CD4-positive, CD25-positive, alpha-beta regulatory T cell (primary cell): ENCODE results near the gene DSCAM. TPM values are rescaled to one million over a fixed set of nuclear protein-coding genes. Genes with fewer than 3 reads are reported as not detected.

ENCODE experiments used
- ATAC-seq, 2 donors: fragments of 150-1000 bp; cut with Tn5 transposase; one replicate each; pipeline ENCODE4 v1.10.0; 2021; ENCODE audit warnings: low read depth in 2 of 2, moderate number of reproducible peaks in 2 of 2, moderate library complexity in 1 of 2
- DNase-seq, 3 donors: peaks; one replicate each; pipeline versions ENCODE4 v3.0.0 to v3.0.0-alpha.2; 2012 to 2022; ENCODE audit warnings: mixed read lengths in 1 of 3
- H3K27ac ChIP-seq: one replicate; pipeline ENCODE4 v1.7.0; 2013; ENCODE audit warnings: mild to moderate bottlenecking, low read length; ENCODE audit not compliant: insufficient read depth, poor library complexity, severe bottlenecking
- H3K27me3 ChIP-seq: one replicate; pipeline ENCODE4 v1.7.0; 2013; ENCODE audit warnings: low read length; ENCODE audit not compliant: control insufficient read depth, insufficient read depth
- H3K36me3 ChIP-seq: one replicate; pipeline ENCODE4 v1.7.0; 2013; ENCODE audit warnings: mild to moderate bottlenecking, low read length, moderate library complexity; ENCODE audit not compliant: control insufficient read depth, insufficient read depth
- H3K4me1 ChIP-seq: 2 replicates; pipeline ENCODE4 v1.7.0; 2013; ENCODE audit warnings: mild to moderate bottlenecking, low read length; ENCODE audit not compliant: insufficient read depth, control insufficient read depth, poor library complexity, severe bottlenecking
- H3K4me3 ChIP-seq: one replicate; pipeline ENCODE4 v1.7.0; 2013; ENCODE audit warnings: low read depth, mild to moderate bottlenecking, low read length, moderate library complexity
- H3K9me3 ChIP-seq, 2 experiments: 1 replicate in 1 of 2; 2 replicates in 1 of 2; pipeline ENCODE4 v1.7.0; 2013; ENCODE audit warnings: low read length in 2 of 2, mild to moderate bottlenecking in 1 of 2, moderate library complexity in 1 of 2; ENCODE audit not compliant: control insufficient read depth in 2 of 2
- H3K27ac Mint-ChIP-seq, 3 donors: one replicate each; pipeline ENCODE4 v1.8.0; 2020 to 2022; ENCODE audit warnings: mild to moderate bottlenecking in 3 of 3, mixed read lengths in 3 of 3, moderate library complexity in 2 of 3
- H3K27me3 Mint-ChIP-seq: one replicate; pipeline ENCODE4 v1.8.0; 2022; ENCODE audit warnings: mild to moderate bottlenecking, mixed read lengths
- H3K36me3 Mint-ChIP-seq: one replicate; pipeline ENCODE4 v1.8.0; 2020; ENCODE audit warnings: mixed read lengths
- H3K4me1 Mint-ChIP-seq, 4 donors: one replicate each; pipeline ENCODE4 v1.8.0; 2020 to 2022; ENCODE audit warnings: mixed read lengths in 4 of 4, mild to moderate bottlenecking in 1 of 4
- H3K4me3 Mint-ChIP-seq, 4 donors: one replicate each; pipeline ENCODE4 v1.8.0; 2020 to 2022; ENCODE audit warnings: mild to moderate bottlenecking in 4 of 4, mixed read lengths in 4 of 4, moderate library complexity in 3 of 4
- H3K9me3 Mint-ChIP-seq, 7 donors: one replicate each; pipeline ENCODE4 v1.8.0; 2020 to 2022; ENCODE audit warnings: mixed read lengths in 7 of 7, mild to moderate bottlenecking in 3 of 7, moderate library complexity in 2 of 7
- polyA plus RNA-seq, 4 donors: library from polyadenylated mRNA; unstranded; fragments of 300-500 nt; fragmentation: Illumina TruSeq; gene quantifications; one replicate each; pipeline ENCODE4 v1.2.3, GENCODE V29; 2021
- total RNA-seq: library from RNA; stranded (reverse); gene quantifications from one replicate; pipeline ENCODE4 v1.2.3, GENCODE V29; 2022

Gene DSCAM
- total and polyA plus RNA-seq, 5 donors from 2014 or later = not detected

DNA sequence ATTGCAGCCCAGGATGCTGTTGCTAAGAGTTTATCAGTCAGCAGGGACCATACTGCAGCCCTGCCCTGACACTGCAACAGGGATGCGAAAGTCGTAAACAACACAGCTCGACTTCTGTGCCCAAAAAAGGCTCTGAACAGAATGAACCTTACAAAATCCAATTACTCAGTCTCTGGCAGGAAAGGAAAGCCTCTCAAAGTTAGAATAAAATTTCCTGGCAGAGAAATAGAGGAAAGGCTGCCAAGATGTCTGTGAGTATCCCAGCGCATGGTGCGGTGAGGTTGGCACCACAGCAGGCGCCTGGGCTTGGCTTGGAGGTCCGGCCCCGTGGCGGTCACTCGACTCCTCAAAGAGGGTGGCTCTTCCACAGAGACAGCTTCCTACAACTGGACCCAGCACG lies 794.0 kb downstream of the DSCAM start:
- Mint-ChIP-seq H3K27me3 (no peaks in the 10 kb centered on the region), H3K27ac (no peak overlapping the region), H3K4me1 (no peaks in the 10 kb centered on the region), H3K9me3 (peaks cover 0 to 5% (median 0%) of the 10 kb centered on the region in 7 donors), H3K4me3 (no peak overlapping the region), H3K36me3 (no peaks in the 10 kb centered on the region)
- H3K4me3 ChIP-seq = no peak overlapping the region
- ATAC-seq = no peak
- H3K27me3 ChIP-seq = no peaks in the 10 kb centered on the region
- H3K4me1 ChIP-seq = no peaks in the 10 kb centered on the region
- DNase-seq = no peak
- H3K27ac ChIP-seq = no peak overlapping the region
- no peaks in the 10 kb centered on the region for H3K9me3 ChIP-seq
- H3K36me3 ChIP-seq = no peaks in the 10 kb centered on the region

DNA sequence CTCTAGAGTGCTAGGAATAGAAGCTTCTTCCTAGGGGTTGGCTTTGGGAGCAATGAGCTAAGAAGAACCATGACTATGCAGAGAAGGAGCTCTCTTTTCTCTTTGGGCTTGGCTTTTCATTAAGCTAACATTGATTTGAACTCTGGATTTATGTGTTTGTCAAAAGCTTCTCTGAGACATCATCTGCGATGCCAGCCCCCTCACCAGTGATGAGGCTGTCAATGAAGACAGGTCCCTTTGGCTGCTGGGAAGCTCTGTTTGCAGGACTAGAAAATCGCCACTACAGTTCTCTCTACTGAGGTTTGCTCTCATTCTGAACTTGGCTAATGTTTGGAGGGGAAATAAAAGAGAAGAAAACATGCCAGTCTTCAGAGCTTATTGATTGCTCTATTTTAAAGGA lies 794.7 kb downstream of the DSCAM start:
- Histone ChIP-seq H3K4me1 (no peaks in the 10 kb centered on the region), H3K27ac (no peak overlapping the region), H3K36me3 (no peaks in the 10 kb centered on the region), H3K4me3 (no peak overlapping the region), H3K9me3 (no peaks in the 10 kb centered on the region), H3K27me3 (no peaks in the 10 kb centered on the region)
- no peak for DNase-seq
- Mint-ChIP-seq H3K4me1 (no peaks in the 10 kb centered on the region), H3K9me3 (peaks cover 0 to 5% (median 0%) of the 10 kb centered on the region in 7 donors), H3K36me3 (no peaks in the 10 kb centered on the region), H3K4me3 (no peak overlapping the region), H3K27me3 (no peaks in the 10 kb centered on the region), H3K27ac (no peak overlapping the region)
- ATAC-seq = no peak

DNA sequence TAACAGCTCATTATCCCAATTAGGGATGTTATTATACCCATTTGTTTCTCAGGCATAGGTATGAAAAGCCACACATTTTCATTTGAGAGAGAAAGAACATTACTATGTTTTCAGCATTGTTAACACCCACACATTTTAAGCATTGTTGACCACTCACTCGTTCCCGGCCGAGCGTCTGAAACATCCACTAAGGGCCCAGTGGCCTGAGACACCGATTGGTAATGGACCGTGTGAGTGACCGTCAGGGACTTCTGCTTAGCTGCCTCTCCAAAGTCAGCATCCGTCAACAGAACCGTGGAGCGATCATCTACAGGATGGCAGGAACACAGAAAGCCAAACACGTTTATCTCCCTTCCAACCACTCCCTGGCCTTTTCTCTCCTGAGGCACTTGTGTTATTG lies 795.2 kb downstream of the DSCAM start:
- Mint-ChIP-seq H3K4me1 (no peaks in the 10 kb centered on the region), H3K27ac (no peak overlapping the region), H3K9me3 (peaks cover 0 to 4% (median 0%) of the 10 kb centered on the region in 7 donors), H3K4me3 (no peak overlapping the region), H3K36me3 (no peaks in the 10 kb centered on the region), H3K27me3 (no peaks in the 10 kb centered on the region)
- no peaks in the 10 kb centered on the region for H3K9me3 ChIP-seq
- no peak for DNase-seq
- no peaks in the 10 kb centered on the region for H3K4me1 ChIP-seq
- H3K4me3 ChIP-seq = no peak overlapping the region
- ATAC-seq = no peak
- no peaks in the 10 kb centered on the region for H3K36me3 ChIP-seq
- H3K27me3 ChIP-seq = no peaks in the 10 kb centered on the region
- no peak overlapping the region for H3K27ac ChIP-seq

DNA sequence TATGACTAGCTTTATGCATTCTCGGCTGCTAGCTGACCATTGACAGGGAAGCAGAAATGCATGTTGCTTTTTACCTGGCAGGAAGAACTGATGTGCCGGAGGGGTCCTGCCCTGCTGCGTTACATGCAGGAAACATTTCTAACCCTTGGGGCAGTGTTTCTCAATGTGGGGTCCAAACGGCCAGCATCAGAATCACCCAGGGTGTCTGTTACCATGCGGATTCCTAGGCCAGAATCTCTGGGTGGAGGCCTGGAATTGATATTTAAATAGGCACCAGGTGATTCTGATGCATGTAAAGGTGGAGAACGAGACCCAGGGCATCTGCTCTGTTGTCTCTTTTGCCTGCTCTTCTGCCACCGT lies 797.0 kb downstream of the DSCAM start:
- DNase-seq (no peak), ATAC-seq (no peak)
- H3K27ac ChIP-seq = no peak overlapping the region
- no peaks in the 10 kb centered on the region for H3K4me1 ChIP-seq
- no peaks in the 10 kb centered on the region for H3K27me3 ChIP-seq
- no peaks in the 10 kb centered on the region for H3K36me3 Mint-ChIP-seq
- no peaks in the 10 kb centered on the region for H3K4me1 Mint-ChIP-seq
- H3K9me3 Mint-ChIP-seq = peaks cover 0 to 4% (median 0%) of the 10 kb centered on the region in 7 donors
- no peaks in the 10 kb centered on the region for H3K9me3 ChIP-seq
- no peak overlapping the region for H3K27ac Mint-ChIP-seq
- no peaks in the 10 kb centered on the region for H3K27me3 Mint-ChIP-seq
- no peak overlapping the region for H3K4me3 Mint-ChIP-seq
- H3K4me3 ChIP-seq = no peak overlapping the region
- H3K36me3 ChIP-seq = no peaks in the 10 kb centered on the region

DNA sequence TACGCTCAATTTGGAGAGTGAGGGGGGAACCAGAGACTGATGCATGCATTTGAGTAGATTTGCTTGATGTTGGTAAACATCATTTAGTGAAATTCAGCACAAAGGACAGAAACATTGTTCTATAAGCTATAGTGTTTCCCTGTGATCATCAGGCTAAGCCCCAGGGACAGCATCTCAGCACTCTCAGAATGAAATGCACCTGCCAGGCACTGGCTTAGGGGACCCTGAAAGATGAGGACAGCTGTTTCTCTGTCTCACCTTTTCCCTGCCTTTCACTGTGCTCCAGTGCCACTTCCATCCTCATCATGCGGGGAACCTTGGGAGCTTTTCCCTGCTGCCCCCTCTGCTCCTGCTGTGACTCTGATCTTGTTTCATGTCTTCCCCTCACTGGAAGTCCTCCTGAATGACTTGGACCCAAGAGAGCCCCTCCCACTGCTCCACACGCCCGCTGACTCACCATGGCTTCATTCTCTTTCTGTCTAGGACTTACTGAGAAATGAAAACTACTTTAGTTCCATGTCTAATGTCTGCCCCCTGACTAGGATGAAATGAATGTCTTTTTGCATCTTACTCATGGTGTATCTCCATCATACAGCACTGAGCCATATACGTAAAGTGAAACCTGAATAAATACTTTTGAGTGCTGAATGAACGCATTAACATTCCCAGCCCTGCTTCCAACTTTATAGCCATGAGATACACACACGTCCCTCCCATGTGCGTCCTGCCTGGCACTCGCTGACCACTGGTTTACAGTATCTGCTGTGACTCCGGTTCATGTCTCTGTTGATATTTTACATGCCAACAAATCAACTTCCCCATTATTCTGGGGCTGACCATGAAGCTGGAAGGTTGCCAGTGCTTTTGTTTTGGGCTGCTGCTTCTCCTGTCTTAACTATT lies 797.7 kb downstream of the DSCAM start:
- peaks cover 0 to 4% (median 0%) of the 10 kb centered on the region in 7 donors for H3K9me3 Mint-ChIP-seq
- no peak overlapping the region for H3K4me3 ChIP-seq
- H3K9me3 ChIP-seq = no peaks in the 10 kb centered on the region

DNA sequence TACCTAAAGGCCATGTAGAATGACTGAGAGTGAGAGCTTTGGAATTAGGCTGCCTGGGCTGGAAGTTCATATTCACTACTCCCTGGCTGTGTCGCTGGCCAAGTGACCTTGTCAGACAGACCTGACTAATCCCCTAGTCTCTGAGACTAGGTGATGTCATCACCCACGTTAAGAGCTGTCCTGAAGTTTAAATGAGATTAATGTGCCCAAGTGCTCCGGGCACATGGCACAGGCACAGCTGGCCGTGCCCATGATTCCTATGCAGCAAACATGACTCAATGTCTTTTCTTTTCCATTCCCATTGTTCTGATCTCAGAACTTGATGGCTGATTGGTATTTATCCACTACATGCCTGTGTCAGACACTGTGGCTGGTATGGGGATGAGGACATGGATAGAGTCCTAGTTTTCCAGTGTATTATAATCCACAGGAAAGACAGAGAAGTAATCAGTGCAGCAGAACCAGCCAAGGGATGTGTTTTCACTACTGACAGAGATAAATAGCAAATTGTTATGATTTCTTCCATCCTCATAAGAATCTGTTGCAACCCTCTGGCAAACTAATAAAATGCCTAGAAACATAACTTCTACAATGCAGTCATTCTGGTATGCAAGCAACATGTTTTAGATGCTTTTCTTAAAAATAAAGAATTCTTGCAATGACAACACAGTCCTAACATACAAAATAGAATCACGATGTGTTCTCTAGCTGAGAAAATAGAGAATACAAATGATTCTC lies 798.8 kb downstream of the DSCAM start:
- H3K27ac ChIP-seq = no peak overlapping the region
- DNase-seq = no peak
- no peak for ATAC-seq
- Mint-ChIP-seq H3K27me3 (no peaks in the 10 kb centered on the region), H3K36me3 (no peaks in the 10 kb centered on the region), H3K9me3 (peaks cover 0 to 8% (median 0%) of the 10 kb centered on the region in 7 donors), H3K27ac (no peak overlapping the region), H3K4me1 (no peaks in the 10 kb centered on the region), H3K4me3 (no peak overlapping the region)
- no peaks in the 10 kb centered on the region for H3K4me1 ChIP-seq
- H3K9me3 ChIP-seq = no peaks in the 10 kb centered on the region
- H3K27me3 ChIP-seq = no peaks in the 10 kb centered on the region
- H3K36me3 ChIP-seq = no peaks in the 10 kb centered on the region
- no peak overlapping the region for H3K4me3 ChIP-seq

More for the DNA sequence above, 797.7 kb downstream of the DSCAM start:
- H3K4me1 Mint-ChIP-seq = no peaks in the 10 kb centered on the region
- DNase-seq = no peak
- H3K27me3 ChIP-seq = no peaks in the 10 kb centered on the region
- no peaks in the 10 kb centered on the region for H3K36me3 ChIP-seq
- no peaks in the 10 kb centered on the region for H3K36me3 Mint-ChIP-seq
- H3K27ac Mint-ChIP-seq = no peak overlapping the region
- H3K27me3 Mint-ChIP-seq = no peaks in the 10 kb centered on the region
- H3K4me3 Mint-ChIP-seq = no peak overlapping the region
- no peaks in the 10 kb centered on the region for H3K4me1 ChIP-seq
- no peak overlapping the region for H3K27ac ChIP-seq
- no peak for ATAC-seq

DNA sequence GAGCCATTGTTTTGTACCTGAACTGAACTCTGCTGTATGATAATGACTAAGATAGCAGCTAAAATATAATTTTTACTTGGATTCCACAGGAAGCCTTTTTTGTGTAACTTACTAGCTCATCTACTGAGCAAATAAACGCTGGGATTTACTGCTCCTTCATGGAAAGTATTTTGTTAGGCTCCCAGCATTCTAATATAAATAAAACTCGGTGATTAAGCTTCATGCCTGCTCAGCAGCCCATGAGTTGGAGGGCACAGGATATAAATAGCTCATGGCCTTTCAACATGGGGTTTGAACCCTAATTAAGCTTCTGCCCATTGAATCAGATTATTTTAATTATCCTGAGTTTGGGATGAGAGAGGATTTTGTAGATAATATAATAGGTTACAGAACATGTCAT lies 799.7 kb downstream of the DSCAM start:
- no peak overlapping the region for H3K4me3 ChIP-seq
- Mint-ChIP-seq H3K36me3 (no peaks in the 10 kb centered on the region), H3K27ac (no peak overlapping the region), H3K9me3 (peaks cover 0 to 7% (median 0%) of the 10 kb centered on the region in 7 donors), H3K4me1 (no peaks in the 10 kb centered on the region), H3K4me3 (no peak overlapping the region), H3K27me3 (no peaks in the 10 kb centered on the region)
- H3K4me1 ChIP-seq = no peaks in the 10 kb centered on the region
- H3K36me3 ChIP-seq = no peaks in the 10 kb centered on the region
- ATAC-seq (no peak), DNase-seq (no peak)
- H3K9me3 ChIP-seq = no peaks in the 10 kb centered on the region
- H3K27me3 ChIP-seq = no peaks in the 10 kb centered on the region
- H3K27ac ChIP-seq = no peak overlapping the region
